H7 (cell line): ENCODE results near the gene TREML1. TPM values are rescaled to one million over a fixed set of nuclear protein-coding genes. Genes with fewer than 3 reads are reported as not detected.
"Not testable (repeated sequence)": the region's sequence is repeated elsewhere in the genome, so short reads cannot be mapped to it uniquely, and the experiment has no call there.

Experiments
- DNase-seq: peaks from one replicate; pipeline ENCODE4 v3.0.0; 2012
- H3K27me3 ChIP-seq: 2 replicates; pipeline ENCODE4 v1.6.0; 2011; ENCODE audit warnings: mild to moderate bottlenecking, low read length; ENCODE audit not compliant: control insufficient read depth, insufficient read depth
- H3K36me3 ChIP-seq: replicated peaks from 2 replicates; pipeline ENCODE4 v1.5.1; 2011; ENCODE audit warnings: low read length; ENCODE audit not compliant: control insufficient read depth, insufficient read depth
- H3K4me3 ChIP-seq: 2 replicates; pipeline ENCODE4 v1.5.1; 2011; ENCODE audit warnings: low read depth, mild to moderate bottlenecking, control low read depth, low read length, moderate library complexity; ENCODE audit not compliant: insufficient read depth
- total RNA-seq: library from RNA; depleted of rRNA; stranded (reverse); fragments of >200 nt; shearing (Covaris generic); gene quantifications from 2 replicates; pipeline ENCODE4 v1.2.3, GENCODE V29; 2014

The TREML1 gene
- total RNA-seq, 1 experiment from 2014 or later, result not detected

DNA sequence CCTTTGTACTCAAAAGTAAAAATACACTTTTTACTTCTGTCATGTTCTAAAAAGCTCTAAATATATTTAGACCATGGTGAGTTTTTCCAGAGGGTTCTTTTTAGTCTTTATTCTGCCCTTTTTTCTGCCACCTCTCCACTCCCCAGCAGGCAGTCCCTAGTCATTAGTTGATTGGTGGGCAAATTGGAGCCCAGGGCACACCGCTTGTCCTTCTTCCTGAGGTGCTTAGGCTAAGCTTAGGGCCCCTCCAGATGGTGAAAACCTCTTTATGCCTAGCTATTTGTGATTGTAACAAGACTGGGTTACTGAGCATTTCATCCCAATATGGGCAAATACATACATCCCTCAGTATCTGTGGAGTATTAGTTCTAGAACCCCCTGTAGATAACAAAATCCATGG is 6.2 kb downstream of the TREML1 start:
- H3K36me3 ChIP-seq, result no peaks in the 10 kb centered on the region
- H3K4me3 ChIP-seq, result no peak overlapping the region
- H3K27me3 ChIP-seq, result no peaks in the 10 kb centered on the region
- DNase-seq, result no peak

DNA sequence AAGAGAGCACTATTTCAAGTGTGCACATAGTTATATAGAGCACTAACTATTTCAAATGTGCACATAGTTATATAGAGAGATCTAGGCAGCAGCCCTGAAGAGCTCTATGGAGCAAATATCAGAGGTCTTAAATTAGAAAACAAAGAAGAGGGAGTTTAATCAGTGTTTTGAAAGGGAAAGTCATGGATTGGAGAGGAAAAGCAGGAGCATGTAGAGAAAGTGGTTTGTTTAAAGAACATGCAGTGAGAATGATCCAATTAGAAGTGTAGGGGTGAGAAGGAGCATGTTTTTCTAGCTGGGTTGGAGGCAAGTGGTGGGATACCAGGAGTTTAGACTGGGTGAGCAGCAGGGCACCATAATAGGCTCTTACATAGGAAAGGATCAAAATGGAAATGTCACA is 17.2 kb downstream of the TREML1 start:
- H3K27me3 ChIP-seq, result no peaks in the 10 kb centered on the region
- DNase-seq, result no peak
- H3K36me3 ChIP-seq, result no peaks in the 10 kb centered on the region
- no peak overlapping the region for H3K4me3 ChIP-seq

DNA sequence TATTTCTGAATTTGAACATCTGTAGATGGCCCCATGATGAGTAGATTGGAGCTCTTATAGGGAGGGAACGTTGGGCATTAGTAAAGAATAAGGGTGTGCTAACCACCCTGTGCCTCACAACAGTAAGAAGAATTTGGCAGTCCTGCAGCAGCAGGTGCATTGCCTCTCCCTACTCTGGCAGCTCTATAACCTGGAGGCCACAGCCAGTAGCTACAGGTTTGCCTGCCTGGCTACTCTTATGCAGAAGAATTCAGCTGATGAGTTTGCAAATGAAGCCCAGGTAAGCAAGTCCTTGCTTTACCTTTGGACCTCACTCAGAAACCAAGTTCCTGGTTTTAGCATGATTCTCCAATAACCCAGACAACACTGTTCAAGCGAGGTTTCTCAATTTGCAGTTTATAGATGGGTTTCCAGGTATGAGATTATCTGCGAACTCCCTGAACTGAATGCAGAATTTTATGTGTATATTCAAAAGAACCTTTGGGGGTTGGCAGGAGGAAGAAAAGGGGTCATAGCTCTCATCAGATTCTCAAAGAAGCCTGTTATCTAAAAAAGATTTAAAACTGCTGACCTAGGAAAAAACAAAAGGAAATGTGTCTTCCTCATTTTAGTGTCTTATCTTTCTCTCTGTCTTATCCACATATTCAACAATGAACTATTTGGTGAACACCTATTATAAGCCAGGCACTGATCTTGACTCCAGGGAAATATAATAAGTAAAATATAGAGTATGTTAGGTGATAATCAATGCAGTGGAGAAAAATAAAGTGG is 18.9 kb downstream of the TREML1 start:
- Histone ChIP-seq H3K36me3 (no peaks in the 10 kb centered on the region), H3K4me3 (no peak overlapping the region), H3K27me3 (no peaks in the 10 kb centered on the region)
- DNase-seq, result no peak

DNA sequence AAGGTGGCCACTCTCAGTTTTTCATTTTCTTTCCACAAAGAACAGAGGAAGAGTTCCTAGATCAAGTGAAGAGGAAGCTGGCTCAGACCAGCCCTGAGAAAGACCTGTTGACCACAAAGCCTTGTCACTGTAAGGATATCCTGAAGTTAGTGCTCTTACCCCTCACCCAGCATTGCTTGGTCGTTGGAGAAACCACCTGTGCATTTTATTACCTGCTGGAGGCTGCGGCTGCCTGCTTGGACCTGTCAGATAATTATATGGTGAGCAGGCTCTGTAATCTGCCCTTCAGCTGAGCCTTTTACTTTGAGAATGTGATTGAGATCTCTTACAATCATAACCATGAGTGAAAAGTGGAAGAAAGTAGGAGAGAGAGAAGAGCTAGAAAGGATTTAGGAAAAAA is 21.9 kb downstream of the TREML1 start:
- no peaks in the 10 kb centered on the region for H3K36me3 ChIP-seq

DNA sequence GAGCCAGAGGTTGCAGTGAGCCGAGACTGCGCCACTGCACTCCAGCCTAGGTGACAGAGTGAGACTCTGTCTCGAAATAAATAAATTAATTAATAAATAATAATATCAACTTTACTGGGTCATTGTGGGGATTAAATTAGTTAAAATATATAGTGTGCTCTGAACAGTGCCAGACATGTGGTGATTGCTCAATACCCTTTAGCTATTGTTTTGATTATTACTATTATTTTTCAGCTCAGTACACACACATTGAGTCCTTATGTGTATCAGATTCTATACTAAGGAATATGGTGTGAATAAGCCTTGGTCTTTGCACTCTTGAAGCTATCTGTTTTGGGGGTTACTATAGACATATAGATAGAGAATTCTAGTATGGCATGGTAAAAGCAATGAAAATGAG is 28.9 kb downstream of the TREML1 start:
- Histone ChIP-seq H3K27me3 (no peaks in the 10 kb centered on the region), H3K4me3 (no peak overlapping the region), H3K36me3 (no peaks in the 10 kb centered on the region)
- no peak for DNase-seq

More for the DNA sequence above, 21.9 kb downstream of the TREML1 start:
- no peak for DNase-seq
- Histone ChIP-seq H3K27me3 (no peaks in the 10 kb centered on the region), H3K4me3 (no peak overlapping the region)

DNA sequence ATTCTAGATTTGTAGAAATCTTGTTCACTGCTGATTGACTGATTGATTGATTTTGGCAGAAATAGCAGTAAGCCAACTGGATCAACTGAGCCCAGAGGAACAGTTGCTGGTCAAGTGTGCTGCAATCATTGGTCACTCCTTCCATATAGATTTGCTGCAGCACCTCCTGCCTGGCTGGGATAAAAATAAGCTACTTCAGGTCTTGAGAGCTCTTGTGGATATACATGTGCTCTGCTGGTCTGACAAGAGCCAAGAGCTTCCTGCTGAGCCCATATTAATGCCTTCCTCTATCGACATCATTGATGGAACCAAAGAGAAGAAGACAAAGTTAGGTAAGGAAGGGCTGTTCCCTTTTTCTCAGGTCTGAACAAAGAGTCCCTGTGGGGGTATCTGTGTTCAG is 31.2 kb downstream of the TREML1 start:
- no peak for DNase-seq
- H3K4me3 ChIP-seq, result no peak overlapping the region
- no peaks in the 10 kb centered on the region for H3K36me3 ChIP-seq
- no peaks in the 10 kb centered on the region for H3K27me3 ChIP-seq

DNA sequence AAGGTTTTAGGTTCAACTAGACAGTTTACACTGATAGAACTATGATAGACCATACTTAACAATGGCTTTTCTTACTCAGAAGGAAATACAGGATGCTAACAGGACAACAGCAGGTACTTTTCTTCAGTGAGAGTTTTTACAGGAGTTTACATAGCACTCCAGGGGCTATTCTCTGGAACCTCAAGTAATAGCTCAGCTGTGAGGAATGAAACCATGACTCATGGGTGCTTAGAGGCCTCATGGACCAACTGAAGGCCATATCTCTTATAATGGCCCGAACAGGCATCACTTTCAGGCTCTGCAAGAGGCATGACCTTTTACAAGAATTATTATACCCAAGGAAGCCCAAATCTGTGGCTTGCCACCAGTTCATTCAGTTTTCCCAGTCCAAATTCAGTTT is 31.8 kb downstream of the TREML1 start:
- DNase-seq, result no peak
- Histone ChIP-seq H3K4me3 (no peak overlapping the region), H3K27me3 (no peaks in the 10 kb centered on the region), H3K36me3 (no peaks in the 10 kb centered on the region)

DNA sequence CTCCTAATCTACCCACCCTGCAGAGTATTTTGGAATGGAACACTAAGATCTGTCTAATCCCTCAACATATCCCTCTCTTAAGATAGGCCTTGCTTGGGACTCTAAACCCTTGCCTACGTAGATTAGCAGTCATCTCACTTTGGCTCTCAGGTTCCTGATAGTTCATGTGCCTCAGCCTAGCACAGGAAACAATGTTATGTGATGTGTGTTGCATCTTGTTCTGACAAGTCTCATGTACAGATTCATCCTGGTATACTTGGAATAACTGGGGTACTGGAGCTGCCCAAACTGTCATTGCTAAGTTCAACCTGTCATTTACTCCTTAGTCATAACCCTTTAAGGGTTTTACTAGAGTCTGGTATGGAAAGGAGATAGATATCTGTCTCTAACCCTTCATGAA is 34.1 kb downstream of the TREML1 start:
- DNase-seq, result no peak
- no peak overlapping the region for H3K4me3 ChIP-seq
- no peaks in the 10 kb centered on the region for H3K36me3 ChIP-seq
- H3K27me3 ChIP-seq, result no peaks in the 10 kb centered on the region

DNA sequence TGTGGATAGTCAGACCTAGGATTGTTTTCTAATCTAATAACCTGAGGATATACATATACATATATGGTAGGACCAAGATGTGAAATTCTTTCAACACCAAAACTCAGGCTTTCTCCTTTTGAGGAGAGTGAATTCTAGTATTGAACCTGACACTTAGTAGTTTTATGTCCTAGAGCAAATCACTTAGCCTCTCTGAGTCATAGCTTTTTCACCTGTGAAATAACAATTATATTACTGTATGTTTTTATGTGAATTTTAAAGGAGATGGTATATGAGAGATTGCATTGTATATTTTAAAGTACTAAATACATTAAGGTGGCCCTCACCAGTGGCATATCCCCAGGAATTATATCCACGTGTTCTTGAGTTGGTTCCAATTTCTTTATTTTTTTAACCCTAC is 34.6 kb downstream of the TREML1 start:
- no peak overlapping the region for H3K4me3 ChIP-seq
- DNase-seq, result no peak
- H3K27me3 ChIP-seq, result no peaks in the 10 kb centered on the region
- no peaks in the 10 kb centered on the region for H3K36me3 ChIP-seq

DNA sequence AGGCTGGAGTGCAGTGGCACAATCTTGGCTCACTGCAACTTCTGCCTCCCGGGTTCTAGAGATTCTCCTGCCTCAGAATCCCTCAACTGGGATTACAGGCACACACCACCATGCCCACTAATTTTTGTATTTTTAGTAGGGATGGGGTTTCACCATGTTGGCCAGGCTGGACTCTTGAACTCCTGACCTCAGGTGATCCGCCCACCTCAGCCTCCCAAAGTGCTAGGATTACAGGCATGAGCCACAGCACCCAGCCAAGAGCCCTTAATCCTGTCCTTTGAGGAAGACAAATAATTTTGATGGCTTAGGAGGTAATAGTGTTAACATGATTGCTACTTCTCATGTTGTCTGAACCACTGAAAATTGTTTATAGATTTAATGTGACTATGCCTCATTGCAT is 39.1 kb downstream of the TREML1 start:
- H3K4me3 ChIP-seq, DNase-seq, H3K27me3 ChIP-seq, H3K36me3 ChIP-seq: not testable (repeated sequence)

DNA sequence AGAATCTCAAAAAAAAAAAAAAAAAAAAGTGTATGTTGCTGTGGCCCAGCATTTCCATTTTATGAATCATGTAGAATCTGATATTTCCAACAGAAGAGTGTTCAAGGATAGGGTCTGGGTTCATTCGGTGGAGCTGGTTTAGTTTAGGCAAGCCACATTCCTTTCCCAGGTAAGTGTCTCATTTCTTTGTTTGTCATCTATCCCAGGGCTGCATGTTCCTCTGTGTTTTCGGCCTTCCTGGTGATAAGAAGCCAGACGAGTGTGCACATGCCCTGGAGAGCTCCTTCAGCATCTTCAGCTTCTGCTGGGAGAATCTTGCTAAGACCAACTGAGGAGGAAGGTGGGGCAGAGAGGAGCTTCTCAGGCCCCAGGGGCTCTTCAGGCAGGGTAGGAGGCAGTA is 43.1 kb downstream of the TREML1 start:
- Histone ChIP-seq H3K27me3 (no peaks in the 10 kb centered on the region), H3K4me3 (no peak overlapping the region)
- DNase-seq, result no peak

DNA sequence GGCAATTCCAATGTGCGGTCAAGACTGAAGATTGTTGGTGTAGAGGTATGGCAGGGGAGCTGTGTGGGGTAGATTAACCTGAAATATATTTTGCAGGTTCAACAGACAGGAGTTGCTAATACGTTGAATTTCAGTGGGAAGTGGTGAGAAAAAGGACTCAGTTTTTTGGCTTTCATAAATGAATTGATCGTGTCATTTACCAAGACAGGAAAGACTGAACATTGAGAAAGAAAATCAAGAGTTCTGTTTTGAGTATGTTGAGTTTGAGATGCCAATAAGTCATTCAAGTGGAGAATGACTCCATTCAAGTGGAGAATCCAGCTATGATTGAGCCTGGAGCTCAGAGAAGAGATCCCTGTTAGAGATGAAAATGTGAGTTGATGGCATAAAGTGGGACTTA is 50.3 kb downstream of the TREML1 start:
- DNase-seq, result no peak
- no peaks in the 10 kb centered on the region; the same call in none of the 2 replicates for H3K36me3 ChIP-seq
- no peak overlapping the region for H3K4me3 ChIP-seq
- no peaks in the 10 kb centered on the region; the same call in 1 of the 2 replicates for H3K27me3 ChIP-seq

More for the DNA sequence above, 43.1 kb downstream of the TREML1 start:
- no peaks in the 10 kb centered on the region; the same call in 1 of the 2 replicates for H3K36me3 ChIP-seq

DNA sequence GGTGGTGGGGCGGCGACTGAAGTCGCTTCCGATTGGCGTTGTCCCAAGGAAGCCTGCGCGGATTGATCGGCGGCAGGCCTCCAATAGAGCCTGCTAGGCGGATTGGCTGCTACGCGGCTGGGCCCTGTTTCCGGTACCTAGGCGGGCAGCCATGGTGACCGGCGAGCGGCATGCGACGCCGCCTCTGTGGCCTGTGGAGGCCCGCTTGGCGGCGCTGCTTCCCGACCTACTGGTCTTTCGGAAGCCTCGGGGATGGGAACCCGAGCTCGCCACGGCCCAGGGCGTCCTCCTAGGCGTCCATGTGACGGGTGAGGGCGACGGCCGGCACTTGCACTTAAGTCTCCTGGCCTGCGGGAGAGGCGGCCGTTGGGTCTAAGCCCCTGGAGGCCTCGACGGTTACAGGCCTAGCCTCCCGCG is 53.3 kb downstream of the TREML1 start:
- Histone ChIP-seq H3K27me3 (no peaks in the 10 kb centered on the region; the same call in 1 of the 2 replicates), H3K36me3 (peaks cover 21% of the 10 kb centered on the region), H3K4me3 (no peak overlapping the region)
- peak; percentile 67 for DNase-seq
